Muscle of back (tissue), 13 donors: ENCODE data around the gene GNL3L. TPM values are rescaled to one million over a fixed set of nuclear protein-coding genes. Genes with fewer than 3 reads are reported as not detected.
"Not testable (repeated sequence)": the region's sequence is repeated elsewhere in the genome, so short reads cannot be mapped to it uniquely, and the experiment has no call there.

Source experiments
- DNase-seq, 3 donors: peaks; one replicate each; pipeline versions ENCODE4 v3.0.0 to v3.0.0-alpha.2; 2013
- long read RNA-seq, 9 donors: transcript quantifications; one replicate each; lab custom pipeline, GENCODE V29; 2026
- polyA plus RNA-seq, 10 donors: library from polyadenylated mRNA; unstranded; fragments of 120-200 nt; gene quantifications; one replicate each; pipeline ENCODE4 v1.2.1, GENCODE V29; 2013; ENCODE audit not compliant: insufficient read length in 10 of 10

Gene GNL3L
- polyA plus RNA-seq, result 10 to 100 TPM; 15.5 to 21.0 (median 18.5) TPM
- long read RNA-seq, donor 1, partial matches to known transcripts, result 0 of 1 reads
- long read RNA-seq, donor 1, other reads (novel, unspliced or antisense), result 0 of 1 reads
- long read RNA-seq, donor 2, partial matches to known transcripts, result 0 of 1 reads
- long read RNA-seq, donor 2, other reads (novel, unspliced or antisense), result 0 of 1 reads
- long read RNA-seq, donor 3, result 0 reads
- long read RNA-seq, donor 4, result 0 reads
- long read RNA-seq, donor 5, partial matches to known transcripts, result 13 of 14 reads
- long read RNA-seq, donor 5, other reads (novel, unspliced or antisense), result 0 of 14 reads
- long read RNA-seq, donor 6, result 0 reads
- long read RNA-seq, donor 7, partial matches to known transcripts, result 0 of 1 reads
- long read RNA-seq, donor 7, other reads (novel, unspliced or antisense), result 0 of 1 reads
- long read RNA-seq, donor 8, partial matches to known transcripts, result 0 of 1 reads
- long read RNA-seq, donor 8, other reads (novel, unspliced or antisense), result 0 of 1 reads
- long read RNA-seq, donor 9, result 0 reads

DNA sequence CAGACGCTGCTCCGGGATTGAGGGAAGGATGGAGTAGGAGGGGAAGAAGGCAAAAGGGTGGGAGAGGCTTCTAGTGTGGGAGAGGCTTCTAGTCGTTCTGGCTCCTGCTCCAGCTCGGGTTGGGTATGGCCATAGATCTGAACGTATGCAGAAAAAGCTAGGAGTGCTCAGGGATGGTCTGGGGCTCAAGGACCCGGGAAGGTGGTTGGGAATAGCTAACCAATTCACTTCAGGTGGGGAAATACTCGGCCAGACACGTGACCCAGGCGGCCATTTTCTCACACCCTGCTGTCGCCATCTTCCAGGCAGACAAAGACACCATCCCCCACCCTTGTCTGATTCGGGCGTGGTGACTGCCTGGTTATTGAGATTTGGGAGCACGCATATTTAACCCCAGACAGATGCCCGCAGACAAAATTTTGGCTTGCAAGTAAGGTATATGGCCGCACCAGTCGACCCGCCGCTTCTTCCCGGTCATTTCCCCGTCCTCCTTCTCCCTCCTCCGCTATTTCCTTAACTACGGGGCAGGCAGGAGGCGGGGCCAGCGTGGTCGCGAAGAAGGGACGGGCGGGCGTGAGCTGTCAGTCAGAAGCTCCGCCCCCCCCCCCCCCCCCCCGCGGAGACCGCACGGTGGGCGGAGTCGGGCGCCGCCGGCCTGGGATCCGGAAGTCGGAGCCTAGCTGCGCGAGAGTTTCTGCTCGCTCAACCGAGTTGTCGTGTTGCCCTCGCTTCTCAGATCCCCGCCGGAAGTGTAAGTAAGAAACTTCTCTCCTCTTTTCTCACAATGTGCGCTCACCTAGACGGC is at the start of gene GNL3L:
Gene GNL3L (plus strand): TSS at position 668 of the 805 bp plus-strand sequence. CDS start 2,348 bp downstream, outside the sequence.
- DNase-seq, result peak; percentile 81 to 94 (median 86)

- peak in 1 of 3 donors; percentile 64 for DNase-seq
Measured at GRCh38 chrX:54482839-54483593, 47.0 kb upstream of the GNL3L start.

- DNase-seq, result peak in 1 of 3 donors; percentile 27
Measured at GRCh38 chrX:54483946-54484345, 46.1 kb upstream of the GNL3L start.

DNA sequence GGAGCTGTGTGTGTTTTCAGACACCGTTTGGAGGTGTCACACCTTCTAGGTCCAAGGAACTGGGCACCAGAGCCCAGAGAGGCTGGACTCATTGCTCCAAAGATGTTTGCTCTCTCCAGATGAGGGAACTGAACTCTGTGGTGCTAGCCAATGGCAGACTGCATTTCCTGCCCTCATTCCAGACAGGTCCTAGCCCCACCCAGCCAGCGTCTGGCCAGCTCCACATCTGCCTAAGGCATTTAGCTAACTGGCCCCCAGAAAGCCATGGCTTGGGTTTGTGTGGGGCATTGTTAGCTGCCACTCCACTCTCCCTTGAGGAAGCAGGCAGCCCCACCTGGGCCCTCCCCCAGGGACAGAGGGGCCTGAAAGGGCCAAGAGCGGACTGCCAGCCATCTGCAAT is 45.4 kb upstream of the GNL3L start:
- DNase-seq, result peak in 1 of 3 donors; percentile 31

DNA sequence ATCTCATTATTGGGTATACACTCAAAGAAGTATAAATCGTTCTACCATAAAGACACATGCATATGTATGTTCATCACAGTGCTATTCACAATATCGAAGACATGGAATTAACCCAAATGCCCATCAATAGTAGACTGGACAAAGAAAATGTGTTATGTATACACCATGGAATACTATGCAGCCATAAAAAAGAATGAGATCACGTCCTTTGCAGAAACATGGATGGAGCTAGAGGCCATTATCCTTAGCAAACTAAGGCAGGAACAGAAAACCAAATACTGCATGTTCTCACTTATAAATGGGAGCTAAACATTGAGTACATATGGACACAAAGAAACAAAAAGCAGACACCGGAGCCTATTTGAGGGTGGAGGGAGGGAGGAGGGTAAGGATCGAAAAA is 40.2 kb upstream of the GNL3L start:
- not testable (repeated sequence) for DNase-seq

DNA sequence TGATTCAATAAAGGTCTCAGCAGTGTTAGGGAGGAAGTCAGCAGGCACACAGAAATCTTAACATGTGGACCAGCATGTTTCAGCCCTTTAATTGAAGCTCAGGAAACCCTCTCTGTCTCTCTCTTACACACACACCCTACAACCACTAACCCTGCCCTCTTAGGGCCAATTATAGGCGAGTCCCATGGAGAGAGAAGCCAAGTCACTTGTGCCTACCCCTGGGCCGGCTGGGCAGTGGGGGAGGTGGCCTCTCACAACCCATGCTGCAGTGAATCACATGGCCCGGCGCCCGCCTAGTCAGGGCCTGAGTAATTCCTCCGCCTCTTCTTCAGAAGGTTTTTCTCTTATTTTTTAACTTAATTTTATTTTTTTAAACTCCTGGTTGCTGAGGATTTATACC is 37.7 kb upstream of the GNL3L start:
- DNase-seq, result no peak

DNA sequence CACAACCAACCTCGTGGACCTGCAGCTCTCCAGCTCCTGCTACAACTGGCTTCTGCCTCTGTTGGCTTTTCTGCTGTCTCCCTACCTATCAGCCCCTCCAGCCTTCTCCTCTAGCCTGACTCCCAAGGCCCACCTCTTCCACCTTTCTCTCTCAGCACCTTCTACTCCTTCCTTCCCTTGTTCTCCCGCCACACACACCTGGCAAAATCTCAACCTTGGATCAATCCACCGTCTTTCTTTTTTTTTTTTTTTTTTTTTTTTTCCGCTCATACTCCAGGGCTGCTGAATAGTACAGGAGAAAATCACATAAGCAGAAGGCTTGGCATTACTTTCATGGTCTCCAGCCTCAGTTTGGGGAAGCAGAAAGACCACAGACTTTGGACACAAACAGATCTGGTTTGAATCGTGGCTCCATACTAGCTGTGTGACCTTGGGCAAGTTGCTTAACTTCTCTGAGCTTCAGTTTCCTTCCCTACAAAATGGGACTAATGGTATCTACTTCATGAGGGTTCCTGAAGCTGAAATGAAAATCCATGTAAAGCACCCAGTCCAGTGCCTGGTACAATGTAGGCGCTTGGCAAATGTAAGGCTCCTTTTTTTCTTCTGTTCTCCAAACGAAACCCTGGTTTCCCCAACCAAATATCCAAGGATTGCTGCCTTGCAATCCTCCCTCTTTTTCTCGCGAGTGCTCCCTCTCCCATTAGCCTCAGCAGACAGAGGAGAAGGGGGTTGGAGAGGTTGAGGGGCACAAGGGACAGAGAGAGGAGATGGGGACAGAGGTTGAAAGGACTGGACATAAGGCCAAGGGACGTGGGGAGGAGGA is 35.6 kb upstream of the GNL3L start:
- peak in 1 of 3 donors; percentile 21 for DNase-seq

DNA sequence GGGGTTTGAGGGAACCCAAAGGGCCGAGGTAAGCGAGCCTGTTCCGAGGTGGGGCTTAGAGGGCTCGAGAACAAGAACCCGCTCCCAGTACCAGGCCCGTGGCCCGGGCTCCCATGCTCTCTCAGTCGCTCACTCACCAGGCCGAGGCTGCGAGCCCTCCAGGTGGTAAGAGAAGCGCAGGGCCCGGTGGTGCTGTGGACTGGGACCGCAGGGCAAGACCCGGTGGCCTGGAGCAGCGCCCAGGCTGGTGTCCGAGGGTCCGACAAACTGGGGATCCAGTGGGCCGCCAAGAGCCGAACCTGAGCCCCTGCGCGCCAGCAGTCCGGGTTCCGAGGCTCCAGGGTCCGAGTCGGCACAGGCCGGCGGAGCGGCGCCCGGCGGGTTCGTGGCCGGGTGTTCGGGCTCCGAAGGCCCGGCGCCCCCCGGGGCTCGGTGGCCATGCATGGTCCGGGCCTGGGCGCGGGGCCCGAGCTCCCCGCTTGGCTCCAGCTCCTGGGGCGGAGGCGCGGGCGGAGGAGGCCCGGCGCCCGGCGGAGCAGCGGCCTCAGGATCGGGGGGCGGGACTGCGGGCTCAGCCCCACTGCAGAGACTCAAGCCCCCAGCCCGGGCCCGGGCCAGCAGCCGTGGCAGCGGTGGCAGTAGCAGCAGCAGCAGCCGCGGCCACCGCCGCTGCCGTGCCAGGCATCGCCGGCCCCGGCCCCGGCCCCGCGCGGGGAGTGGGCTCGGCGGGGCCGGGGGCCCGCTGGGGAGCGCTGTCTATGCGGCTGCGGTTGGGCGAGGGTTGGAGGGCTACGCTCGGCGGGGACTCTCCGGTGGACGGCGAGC is 34.8 kb upstream of the GNL3L start:
- peak in 1 of 3 donors; percentile 69 for DNase-seq

- DNase-seq, result peak; percentile 53 to 86 (median 77)
Measured at GRCh38 chrX:54495814-54496516, 34.1 kb upstream of the GNL3L start, which contains the start of gene FGD1. Gene FGD1 (minus strand): TSS chrX:54496234. CDS start chrX:54495432, 802 bp downstream.

- DNase-seq, result no peak
Measured at GRCh38 chrX:54496517-54496852, 33.5 kb upstream of the GNL3L start.

DNA sequence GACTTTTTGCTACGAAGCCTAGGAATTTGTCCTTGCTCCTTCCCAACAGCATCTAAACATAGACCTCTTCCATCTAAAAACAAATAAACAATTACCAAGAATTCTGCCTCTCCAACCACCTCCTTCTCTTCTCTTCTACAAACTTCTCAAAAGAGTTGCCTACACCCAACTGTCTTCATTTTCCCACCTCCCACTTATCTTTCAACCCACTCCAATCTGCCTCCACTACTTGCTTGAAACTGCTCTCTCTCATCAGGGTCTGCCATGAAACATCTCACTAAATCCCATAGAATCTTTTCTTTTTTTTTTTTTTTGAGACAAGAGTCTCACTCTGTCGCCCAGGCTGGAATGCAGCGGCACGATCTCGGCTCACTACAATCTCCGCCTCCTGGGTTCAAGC is 33.1 kb upstream of the GNL3L start:
- DNase-seq, result no peak

GRCh38 chrX:54509400-54509799 is 20.6 kb upstream of the GNL3L start:
- DNase-seq, result peak in 1 of 3 donors; percentile 47

GRCh38 chrX:54529151-54529550 is 868 bp upstream of the GNL3L start:
- DNase-seq, result peak in 1 of 3 donors; percentile 7

DNA sequence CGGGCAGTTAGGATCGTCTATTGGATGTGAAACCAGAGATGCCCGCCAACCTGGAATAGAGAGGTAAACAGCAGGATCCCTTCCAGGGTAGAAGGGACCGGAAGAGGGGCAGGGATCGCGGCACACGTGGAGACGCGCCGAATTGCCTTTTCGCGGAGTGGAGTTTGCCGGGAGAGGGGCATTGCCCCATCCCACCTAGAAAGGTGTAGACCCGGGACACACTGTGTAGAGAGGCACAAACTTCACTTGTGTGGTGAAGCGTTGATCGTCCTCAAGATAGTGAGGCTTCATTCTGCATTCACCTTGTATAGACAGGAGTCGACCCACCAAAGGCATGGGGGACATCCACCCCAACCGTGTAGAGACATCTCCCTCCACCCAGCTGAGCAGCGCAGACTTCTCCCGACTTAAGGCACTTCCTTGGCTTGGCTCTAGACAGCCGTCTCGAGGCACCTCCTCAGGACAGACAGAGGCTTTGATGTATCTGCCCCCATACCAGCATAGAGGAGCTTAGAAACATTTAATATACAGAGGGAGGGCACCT is 410 bp downstream of the GNL3L start:
- peak in 1 of 3 donors; percentile 6 for DNase-seq

DNA sequence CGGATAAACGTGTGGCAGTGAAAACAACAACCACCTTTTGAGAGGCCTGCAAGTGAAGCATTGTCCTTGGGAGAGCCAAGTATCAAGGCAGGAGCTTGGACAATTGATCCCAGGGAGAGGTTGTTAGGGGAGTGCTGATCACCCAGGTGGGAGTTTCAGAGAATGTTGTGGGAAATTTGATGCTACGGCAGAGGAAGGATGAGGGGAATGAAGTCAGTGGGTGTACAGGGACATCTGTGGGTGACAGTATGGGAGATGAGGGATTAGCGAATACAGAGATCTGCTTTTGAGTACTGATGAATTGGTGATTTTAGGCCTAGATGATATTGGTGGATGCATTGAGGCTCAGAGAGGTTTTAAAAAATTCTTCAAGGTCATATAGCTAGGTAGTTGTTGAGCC is 4.3 kb downstream of the GNL3L start:
- DNase-seq, result no peak

DNA sequence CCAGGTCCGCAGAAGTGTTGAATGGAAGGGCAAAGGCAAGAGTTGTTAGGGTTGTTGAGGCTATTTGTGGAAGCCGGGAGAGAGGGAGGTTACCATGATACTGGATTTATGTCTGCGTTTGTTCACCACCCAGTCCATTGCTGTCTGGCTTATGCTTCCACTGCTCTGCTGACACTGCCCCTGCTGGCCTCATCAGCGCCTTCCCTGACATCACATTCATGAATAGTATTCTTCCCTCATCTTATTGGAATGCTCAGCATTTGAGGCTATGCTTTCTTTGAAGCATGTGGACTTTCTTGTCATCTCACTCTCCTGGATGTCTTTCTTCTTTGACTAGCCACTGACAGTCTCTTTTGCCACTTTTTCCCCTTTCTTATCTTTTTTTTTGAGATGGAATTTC is 10.3 kb downstream of the GNL3L start:
- DNase-seq, result peak; percentile 10 to 20 (median 17)

DNA sequence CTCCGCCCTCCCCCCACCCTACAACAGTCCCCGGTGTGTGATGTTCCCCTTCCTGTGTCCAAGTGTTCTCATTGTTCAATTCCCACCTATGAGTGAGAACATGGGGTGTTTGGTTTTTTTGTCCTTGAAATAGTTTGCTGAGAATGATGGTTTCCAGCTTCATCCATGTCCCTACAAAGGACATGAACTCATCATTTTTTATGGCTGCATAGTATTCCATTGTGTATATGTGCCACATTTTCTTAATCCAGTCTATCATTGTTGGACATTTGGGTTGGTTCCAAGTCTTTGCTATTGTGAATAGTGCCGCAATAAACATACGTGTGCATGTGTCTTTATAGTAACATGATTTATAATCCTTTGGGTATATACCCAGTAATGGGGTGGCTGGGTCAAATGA is 12.2 kb downstream of the GNL3L start:
- DNase-seq, result not testable (repeated sequence)

GRCh38 chrX:54550821-54551220 is 20.8 kb downstream of the GNL3L start:
- no peak for DNase-seq

DNA sequence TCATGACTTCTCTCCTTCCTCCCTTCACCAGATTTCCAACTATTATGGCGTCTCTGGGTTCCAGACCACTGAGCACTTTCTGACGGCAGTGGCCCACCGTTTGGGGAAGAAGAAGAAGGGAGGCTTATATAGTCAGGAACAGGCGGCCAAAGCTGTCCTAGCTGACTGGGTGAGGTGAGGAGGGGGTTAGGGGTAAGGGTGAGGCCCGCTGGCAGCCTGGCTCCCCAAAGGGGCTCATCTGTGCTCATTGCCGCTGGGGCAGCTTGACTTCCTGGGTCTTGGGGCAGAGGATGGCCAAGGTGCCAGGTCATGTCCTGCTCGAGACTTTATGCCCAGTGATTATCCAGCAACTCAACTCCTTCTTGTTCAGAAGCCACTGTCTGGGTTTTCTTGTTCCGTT is 21.8 kb downstream of the GNL3L start:
- DNase-seq, result no peak
